ENCODE measurements around the gene PER3.

PER3 gene

GRCh38 chr1:7871136-7871535 is 87.0 kb downstream of the PER3 start:
- DNase-seq (ENCODE audit: low read depth): no peak

- DNase-seq (ENCODE audit: low read depth): no peak
These were observed 90.0 kb downstream of the PER3 start for GRCh38 chr1:7873801-7874795.

- no peak for DNase-seq (ENCODE audit: low read depth)
These were observed 93.9 kb downstream of the PER3 start for GRCh38 chr1:7878027-7878426.

DNA sequence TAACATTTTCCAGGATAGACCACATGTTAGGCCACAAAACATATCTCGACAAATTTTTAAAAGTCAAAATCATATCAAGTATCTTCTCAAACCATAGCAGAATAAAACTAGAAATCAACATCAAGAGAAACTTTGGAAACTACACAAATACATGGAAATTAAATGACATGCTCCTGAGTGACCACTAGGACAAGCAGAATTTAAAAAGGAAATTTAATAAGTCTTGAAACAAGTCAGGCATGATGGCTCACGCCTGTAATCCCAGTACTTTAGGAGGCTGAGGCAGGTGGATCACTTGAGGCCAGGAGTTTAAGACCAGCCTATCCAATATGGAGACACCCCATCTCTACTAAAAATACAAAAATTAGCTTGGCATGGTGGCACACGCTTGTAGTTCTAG is 95.1 kb downstream of the PER3 start:
- no peak for DNase-seq (ENCODE audit: low read depth)

GRCh38 chr1:7884757-7885156 is 100.7 kb downstream of the PER3 start:
- no peak for DNase-seq (ENCODE audit: low read depth)

DNA sequence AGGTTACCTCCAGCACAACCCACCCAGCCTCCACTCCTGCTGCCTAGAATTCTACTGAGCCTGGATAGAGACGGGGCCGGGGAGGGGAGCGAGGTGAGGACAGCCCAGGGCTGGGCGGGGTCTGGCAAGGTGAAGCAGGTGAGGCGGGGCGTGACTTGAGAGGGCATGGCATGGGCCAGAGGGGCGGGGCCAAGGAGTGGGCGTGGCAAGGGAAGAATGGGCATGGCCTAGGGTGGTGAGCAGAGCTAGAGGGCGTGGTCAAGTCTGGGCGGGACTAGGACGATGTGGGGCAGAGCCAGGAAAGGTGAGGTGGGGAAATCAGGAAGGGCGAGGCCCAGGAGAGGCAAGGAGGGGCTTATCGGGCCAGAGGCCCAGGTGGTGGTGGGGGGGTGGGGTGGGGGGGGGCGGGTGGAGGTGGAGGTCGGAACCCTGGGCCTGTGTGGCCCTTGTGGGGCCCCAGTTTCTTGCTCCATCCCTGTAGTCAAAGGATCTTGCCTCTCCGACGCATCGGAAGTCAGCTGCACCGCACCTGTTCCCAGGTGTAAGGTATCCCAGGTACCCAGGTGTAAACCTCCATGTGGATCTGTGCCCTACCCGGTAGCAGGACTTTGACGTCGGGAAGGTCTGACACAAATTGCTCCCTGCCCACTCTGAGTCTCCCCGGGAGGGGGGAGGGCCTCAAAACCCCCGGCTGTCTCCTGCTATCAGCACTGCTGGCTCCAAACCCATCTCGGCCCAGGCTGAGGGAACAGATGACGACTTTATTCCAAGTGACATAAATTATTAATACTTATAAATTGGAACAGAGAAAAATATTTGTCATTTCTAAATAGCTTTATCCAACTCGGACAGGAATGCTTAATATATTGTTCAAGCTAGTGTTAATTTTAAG is 101.7 kb downstream of the PER3 start:
- DNase-seq (ENCODE audit: low read depth): no peak

DNA sequence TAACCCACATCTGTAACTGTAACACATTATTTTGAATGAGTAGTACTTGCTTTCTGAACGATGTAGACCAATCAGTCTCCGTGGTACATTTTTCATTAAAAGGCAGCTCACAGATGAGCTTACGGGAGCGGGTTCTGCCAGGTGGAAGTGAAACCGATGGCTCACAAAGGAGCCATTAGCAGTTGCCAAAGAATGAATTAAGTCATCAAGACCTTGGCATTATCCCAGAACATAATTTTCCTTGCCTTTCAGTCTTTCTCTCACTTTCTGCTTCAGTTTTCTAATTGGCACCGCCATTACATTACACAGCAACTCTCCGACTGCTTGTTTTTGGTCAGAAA is 102.3 kb downstream of the PER3 start:
- DNase-seq (ENCODE audit: low read depth): no peak

- no peak for DNase-seq (ENCODE audit: low read depth)
These were observed 104.4 kb downstream of the PER3 start for GRCh38 chr1:7888248-7889081.

- DNase-seq (ENCODE audit: low read depth): no peak
These were observed 106.8 kb downstream of the PER3 start for GRCh38 chr1:7890853-7891252.

- no peak for DNase-seq (ENCODE audit: low read depth)
These were observed 107.7 kb downstream of the PER3 start for GRCh38 chr1:7891804-7892203.

DNA sequence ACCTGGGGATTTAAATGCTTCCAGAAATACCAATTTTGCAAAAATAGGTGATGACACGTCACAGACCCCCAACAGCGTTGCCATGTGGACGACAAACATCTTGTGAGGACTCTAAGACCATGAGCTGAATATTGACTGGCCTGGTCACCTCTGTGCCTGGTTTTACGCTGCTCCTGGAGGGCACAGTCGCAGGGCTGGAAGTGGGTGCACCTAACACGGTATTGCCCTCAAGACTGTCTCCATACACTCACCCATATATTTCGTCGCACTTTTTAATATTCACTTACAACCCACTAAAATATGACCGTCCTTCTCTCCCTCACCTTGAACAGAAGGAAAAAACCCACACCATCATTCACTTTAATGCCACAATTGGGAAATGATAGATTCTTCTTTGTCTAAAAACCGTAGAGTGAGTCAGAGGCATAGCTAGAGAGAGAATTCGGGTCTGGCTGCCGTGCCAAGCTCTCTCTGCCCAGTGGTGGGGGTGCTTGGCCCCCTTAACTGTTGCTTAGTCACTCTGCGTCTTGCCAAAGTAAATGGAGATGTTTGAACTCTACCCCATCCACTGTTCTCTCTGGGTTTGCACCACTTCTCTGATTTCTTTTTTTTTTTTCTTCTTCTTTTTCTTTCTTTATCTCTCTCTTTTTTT is 109.6 kb downstream of the PER3 start:
- no peak for DNase-seq (ENCODE audit: low read depth)
